Measurements from ENCODE around the gene FLYWCH2. TPM values are rescaled to one million over a fixed set of nuclear protein-coding genes. Genes with fewer than 3 reads are reported as not detected.

FLYWCH2 gene
- total and polyA plus RNA-seq, 10 donors = 27.5 to 98.6 (median 49.0) TPM

DNA sequence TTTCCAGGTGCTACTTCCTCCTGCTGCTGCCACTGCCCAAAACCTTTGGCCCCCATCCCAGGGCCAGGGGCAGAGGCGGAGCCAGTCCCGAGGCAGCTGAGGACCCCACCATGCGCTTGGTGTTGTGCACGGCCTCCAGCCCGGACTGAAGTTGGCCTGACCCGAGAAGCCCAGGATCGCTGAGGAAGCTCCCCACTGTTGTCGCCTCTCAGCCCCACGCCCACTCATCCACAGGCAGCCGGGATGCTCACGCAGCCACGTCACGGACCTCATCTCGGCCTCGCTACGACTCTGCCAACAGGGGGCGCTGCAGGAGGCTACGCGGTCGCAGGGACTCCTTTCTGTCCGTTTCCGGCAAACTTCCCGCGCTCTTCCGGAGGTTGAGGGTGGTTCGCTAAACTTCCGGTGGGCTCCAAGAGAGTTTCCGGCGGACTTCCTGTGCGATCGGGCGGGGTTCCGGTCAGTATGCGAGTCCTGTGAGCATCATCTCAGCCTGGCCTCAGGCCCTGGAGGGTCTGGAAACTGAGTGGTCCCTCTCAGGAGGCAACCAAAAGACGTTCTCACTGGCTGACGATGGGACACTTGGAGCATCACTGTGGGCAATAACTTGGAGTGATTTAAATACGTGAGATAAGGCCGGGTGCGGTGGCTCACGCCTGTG lies 40.5 kb upstream of the FLYWCH2 start:
- intact Hi-C loops (cut with DNase I; ENCODE audit: low total_unique reads) = no loop called here
- peaks cover 0 to 18% (median 0%) of the 10 kb centered on the region in 7 donors for H3K27me3 ChIP-seq (replicated peaks in 1 of 7)
- peak; percentile 89 for DNase-seq
- H3K27ac ChIP-seq = peak overlapping the region; percentile 8 to 85 (median 65)
- whole genome bisulfite sequencing, 5 donors = 20 to 51% (median 31%) methylated on average over 19 to 40 of the region's 40 CpGs
- no peaks in the 10 kb centered on the region for H3K36me3 ChIP-seq
- H3K4me3 ChIP-seq = peak overlapping the region in 4 of 8 donors; percentile 4 to 50 (median 12)
- H3K4me1 ChIP-seq = peaks cover 14 to 39% (median 32%) of the 10 kb centered on the region in 6 donors
- no peaks in the 10 kb centered on the region for H3K9me3 ChIP-seq
- TF ChIP-seq POLR2AphosphoS5 (IDR thresholded peaks at IDR 0.05) (peak; percentile 71 to 78 (median 72)), POLR2A (IDR thresholded peaks at IDR 0.05) (no peak)
- TF ChIP-seq, protein P1, sequence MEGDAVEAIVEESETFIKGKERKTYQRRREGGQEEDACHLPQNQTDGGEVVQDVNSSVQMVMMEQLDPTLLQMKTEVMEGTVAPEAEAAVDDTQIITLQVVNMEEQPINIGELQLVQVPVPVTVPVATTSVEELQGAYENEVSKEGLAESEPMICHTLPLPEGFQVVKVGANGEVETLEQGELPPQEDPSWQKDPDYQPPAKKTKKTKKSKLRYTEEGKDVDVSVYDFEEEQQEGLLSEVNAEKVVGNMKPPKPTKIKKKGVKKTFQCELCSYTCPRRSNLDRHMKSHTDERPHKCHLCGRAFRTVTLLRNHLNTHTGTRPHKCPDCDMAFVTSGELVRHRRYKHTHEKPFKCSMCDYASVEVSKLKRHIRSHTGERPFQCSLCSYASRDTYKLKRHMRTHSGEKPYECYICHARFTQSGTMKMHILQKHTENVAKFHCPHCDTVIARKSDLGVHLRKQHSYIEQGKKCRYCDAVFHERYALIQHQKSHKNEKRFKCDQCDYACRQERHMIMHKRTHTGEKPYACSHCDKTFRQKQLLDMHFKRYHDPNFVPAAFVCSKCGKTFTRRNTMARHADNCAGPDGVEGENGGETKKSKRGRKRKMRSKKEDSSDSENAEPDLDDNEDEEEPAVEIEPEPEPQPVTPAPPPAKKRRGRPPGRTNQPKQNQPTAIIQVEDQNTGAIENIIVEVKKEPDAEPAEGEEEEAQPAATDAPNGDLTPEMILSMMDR (IDR thresholded peaks at IDR 0.05 in 8 of 11, conservative IDR thresholded peaks at IDR 0.05 in 3 of 11) = peak; percentile 30 to 74 (median 65)

DNA sequence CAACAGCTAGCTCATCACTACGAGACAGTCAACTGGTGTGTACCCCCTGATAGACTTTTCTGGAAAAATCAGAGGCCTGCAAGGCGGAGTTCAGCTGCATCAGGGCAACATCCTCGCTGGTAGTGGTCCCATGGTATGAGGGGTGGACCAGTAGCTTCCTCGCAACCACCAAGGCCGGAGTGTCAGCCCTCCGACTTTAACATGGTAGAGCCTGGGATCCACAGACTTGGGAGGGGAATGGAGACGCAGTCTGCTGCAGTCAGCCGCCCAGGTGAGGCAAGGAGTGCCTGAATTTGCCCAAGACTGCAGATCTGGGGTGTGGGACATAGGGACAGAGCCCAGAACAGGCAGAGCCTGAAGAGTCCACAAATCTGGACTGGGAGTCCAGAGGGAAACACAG lies 39.5 kb upstream of the FLYWCH2 start:
- Histone ChIP-seq H3K4me1 (peaks cover 14 to 35% (median 30%) of the 10 kb centered on the region in 6 donors), H3K27me3 (replicated peaks in 1 of 7) (peaks cover 0 to 19% (median 0%) of the 10 kb centered on the region in 7 donors), H3K9me3 (no peaks in the 10 kb centered on the region), H3K36me3 (no peaks in the 10 kb centered on the region), H3K4me3 (no peak overlapping the region), H3K27ac (peak overlapping the region in 3 of 8 donors; percentile 8 to 71 (median 56))
- DNase-seq = peak; percentile 52
- TF ChIP-seq, protein P1 (IDR thresholded peaks at IDR 0.05 in 8 of 11, conservative IDR thresholded peaks at IDR 0.05 in 3 of 11) = no peak
- TF ChIP-seq POLR2AphosphoS5 (IDR thresholded peaks at IDR 0.05) = no peak
- no peak for TF ChIP-seq POLR2A (IDR thresholded peaks at IDR 0.05)
- 89 to 96% (median 90%) methylated on average over 8 of the region's 8 CpGs for WGBS, 5 donors
- intact Hi-C loops (cut with DNase I; ENCODE audit: low total_unique reads) = no loop called here

DNA sequence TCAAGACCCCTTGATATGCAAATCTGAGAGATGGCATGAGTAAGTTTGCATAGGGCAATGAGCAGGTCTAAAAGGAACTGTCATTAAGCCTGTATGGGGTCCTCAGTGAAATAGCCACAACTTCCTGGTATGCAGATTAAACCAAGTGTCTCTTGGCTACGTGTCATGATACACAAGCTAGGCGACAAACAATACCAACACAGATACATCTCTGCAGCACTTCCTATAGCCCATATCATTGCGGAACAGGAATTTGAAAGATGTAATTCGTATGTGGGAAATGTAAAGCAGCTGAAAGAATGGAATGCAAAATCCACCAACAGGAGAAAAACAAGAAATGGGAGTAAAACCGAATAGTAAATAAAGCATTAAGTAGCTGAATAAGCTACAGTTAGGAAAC lies 37.9 kb upstream of the FLYWCH2 start:
- no peak for TF ChIP-seq POLR2AphosphoS5 (IDR thresholded peaks at IDR 0.05)
- no peak for TF ChIP-seq POLR2A (IDR thresholded peaks at IDR 0.05)
- TF ChIP-seq, protein P1 (IDR thresholded peaks at IDR 0.05 in 8 of 11, conservative IDR thresholded peaks at IDR 0.05 in 3 of 11) = no peak
- Histone ChIP-seq H3K4me1 (peaks cover 14 to 27% (median 24%) of the 10 kb centered on the region in 6 donors), H3K4me3 (no peak overlapping the region), H3K9me3 (no peaks in the 10 kb centered on the region), H3K27me3 (replicated peaks in 1 of 7) (peaks cover 0 to 29% (median 0%) of the 10 kb centered on the region in 7 donors), H3K27ac (peak overlapping the region in 1 of 8 donors; percentile 3), H3K36me3 (no peaks in the 10 kb centered on the region)
- no peak for DNase-seq
- 61 to 70% (median 64%) methylated on average over 5 of the region's 5 CpGs for WGBS, 5 donors
- intact Hi-C loops (cut with DNase I; ENCODE audit: low total_unique reads) = no loop called here

DNA sequence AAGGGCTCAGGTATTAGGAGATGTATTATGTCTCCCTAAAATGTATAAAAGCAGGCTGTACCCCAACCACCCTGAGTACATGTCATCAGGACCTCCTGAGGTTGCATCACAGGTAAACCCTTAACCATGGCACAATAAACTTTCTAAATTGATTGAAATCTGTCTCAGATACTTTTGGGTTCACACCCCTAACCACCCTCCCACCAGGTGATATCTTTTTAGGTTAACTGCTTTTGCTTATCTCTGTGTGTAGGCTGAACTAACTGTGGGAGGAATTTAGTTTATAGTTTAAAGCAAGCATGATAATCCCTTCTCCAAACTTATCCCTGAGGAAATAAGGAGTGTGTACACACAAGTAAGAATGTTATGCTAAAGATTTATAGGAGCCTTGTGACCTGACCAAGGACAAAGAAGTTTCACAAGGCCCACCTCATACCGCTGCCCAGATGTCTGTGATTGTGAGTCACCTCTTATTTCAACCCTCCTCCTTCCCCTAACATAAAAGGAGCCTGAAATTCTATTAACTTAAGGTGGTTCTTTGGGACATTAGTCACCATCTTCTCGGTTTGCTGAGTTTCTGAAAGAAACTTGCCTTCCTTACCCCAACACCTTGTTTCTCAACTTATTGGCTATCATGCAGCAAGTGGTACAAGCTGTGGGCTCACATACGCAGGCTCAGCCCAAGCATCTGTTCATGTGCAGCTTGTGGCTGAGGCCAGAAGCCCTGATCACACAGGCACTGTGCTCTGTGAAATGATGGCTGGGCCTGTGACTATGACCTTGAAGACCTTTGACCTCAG lies 36.3 kb upstream of the FLYWCH2 start:
- Histone ChIP-seq H3K36me3 (no peaks in the 10 kb centered on the region), H3K27ac (no peak overlapping the region), H3K27me3 (replicated peaks in 1 of 7) (peaks cover 0 to 43% (median 0%) of the 10 kb centered on the region in 7 donors), H3K4me3 (no peak overlapping the region), H3K4me1 (peaks cover 8 to 13% (median 10%) of the 10 kb centered on the region in 6 donors), H3K9me3 (no peaks in the 10 kb centered on the region)
- intact Hi-C loops (cut with DNase I; ENCODE audit: low total_unique reads) = no loop called here
- TF ChIP-seq POLR2AphosphoS5 (IDR thresholded peaks at IDR 0.05) (no peak), POLR2A (IDR thresholded peaks at IDR 0.05) (no peak)
- TF ChIP-seq, protein P1 (IDR thresholded peaks at IDR 0.05 in 8 of 11, conservative IDR thresholded peaks at IDR 0.05 in 3 of 11) = no peak
- DNase-seq = peak; percentile 36
- 60 to 68% (median 66%) methylated on average over 3 of the region's 3 CpGs for WGBS, 5 donors
